ENCODE data around the gene ASPHD2. TPM values are rescaled to one million over a fixed set of nuclear protein-coding genes. Genes with fewer than 3 reads are reported as not detected.

ASPHD2 gene
- total RNA-seq, 2 experiments from 2014 or later, result 11.8 to 12.7 TPM

DNA sequence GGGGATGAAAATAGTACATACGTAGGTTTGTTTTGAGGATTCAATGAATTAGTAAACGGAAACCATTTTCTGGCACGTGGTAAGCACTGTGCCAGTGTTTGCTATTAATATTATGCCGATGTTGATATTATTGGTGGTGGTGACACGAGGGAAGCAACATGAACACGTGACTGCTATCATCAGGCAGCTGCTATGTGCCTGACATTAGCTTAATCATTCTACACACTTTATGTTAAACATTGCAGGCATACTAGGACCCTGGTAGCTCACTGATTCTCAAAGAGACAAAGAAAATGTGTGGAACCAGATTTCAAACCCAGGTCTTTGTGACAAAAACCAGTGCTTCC lies 55.3 kb downstream of the ASPHD2 start:
- Mint-ChIP-seq H3K4me3 (peak overlapping the region; percentile 93), H3K27me3 (no peaks in the 10 kb centered on the region), H3K27ac (peak overlapping the region; percentile 71), H3K4me1 (peaks cover 62% of the 10 kb centered on the region), H3K36me3 (ENCODE audit: low read depth) (peaks cover 39% of the 10 kb centered on the region), H3K9me3 (no peaks in the 10 kb centered on the region)
- DNase-seq, result no peak
- ChIA-PET CTCF (interaction anchor here (0.9 to 3.6 kb wide), 8 partner anchors 11 to 194 kb away, joined by 3 to 32 read pairs (median 8); partner anchors contain the start of gene TFIP11), POLR2A (interaction anchor here (0.9 to 5.7 kb wide), 25 partner anchors 8 to 188 kb away, joined by 3 to 92 read pairs (median 6); partner anchors contain the start of genes MIAT, TFIP11 and TPST2)

DNA sequence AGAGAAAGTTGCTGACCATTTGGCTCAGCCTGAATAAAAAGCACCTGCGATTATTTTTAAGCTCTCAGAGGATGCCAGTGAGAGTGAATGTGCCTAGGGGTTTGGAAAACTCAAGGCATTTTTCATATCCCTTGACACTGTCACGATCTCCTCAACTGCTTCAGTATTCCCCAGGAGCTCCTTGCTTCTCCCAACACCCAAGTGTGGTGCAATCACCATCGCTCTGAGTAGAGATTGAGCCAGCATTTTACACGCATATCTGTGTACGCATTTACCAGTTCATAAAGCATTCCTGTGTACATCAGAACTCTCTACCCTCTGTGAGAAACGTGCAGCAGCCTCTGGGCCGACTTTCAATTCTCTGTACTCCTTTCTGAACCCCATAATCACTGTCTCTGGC lies 56.0 kb downstream of the ASPHD2 start:
- POLR2A ChIA-PET, result interaction anchor here (0.9 to 5.7 kb wide), 16 partner anchors 7 to 188 kb away, joined by 3 to 92 read pairs (median 9); partner anchors contain the start of genes MIAT and TFIP11
- CTCF ChIA-PET, result interaction anchor here (0.9 to 3.2 kb wide), 7 partner anchors 12 to 194 kb away, joined by 3 to 32 read pairs (median 8); partner anchors contain the start of gene TFIP11
- peaks cover 55% of the 10 kb centered on the region for H3K4me1 Mint-ChIP-seq
- peaks cover 41% of the 10 kb centered on the region for H3K36me3 Mint-ChIP-seq (ENCODE audit: low read depth)
- no peaks in the 10 kb centered on the region for H3K9me3 Mint-ChIP-seq
- peak overlapping the region; percentile 58 for H3K27ac Mint-ChIP-seq
- no peak for DNase-seq
- peak overlapping the region; percentile 93 for H3K4me3 Mint-ChIP-seq
- H3K27me3 Mint-ChIP-seq, result no peaks in the 10 kb centered on the region

DNA sequence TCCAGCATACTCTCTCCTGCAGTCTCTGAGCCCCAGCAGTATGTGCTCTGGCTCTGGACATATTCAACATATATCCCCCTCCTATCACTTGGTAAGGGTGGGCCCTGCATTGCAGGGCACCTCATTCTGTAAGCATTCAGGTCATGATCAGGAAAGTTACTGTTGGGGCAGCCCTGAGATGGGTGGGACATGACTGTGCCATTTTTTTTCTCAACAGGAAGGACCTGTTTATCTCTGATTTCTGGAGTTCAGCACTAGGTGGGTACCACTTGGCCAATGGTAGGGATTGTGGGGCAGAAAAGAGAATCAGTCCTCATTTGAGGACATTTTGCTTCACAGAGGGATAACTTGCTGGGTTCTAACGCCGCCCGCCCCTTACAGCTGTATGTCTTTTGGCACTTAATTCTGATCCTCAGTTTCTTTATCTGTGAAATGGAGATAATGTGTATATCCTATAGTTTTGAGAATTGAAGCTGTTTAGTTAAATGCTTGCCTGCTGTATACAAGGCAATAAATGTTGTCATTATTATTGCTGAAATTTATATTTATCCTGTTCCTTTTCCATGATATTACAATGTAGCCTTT lies 56.8 kb downstream of the ASPHD2 start:
- peaks cover 45% of the 10 kb centered on the region for H3K36me3 Mint-ChIP-seq (ENCODE audit: low read depth)
- H3K4me3 Mint-ChIP-seq, result peak overlapping the region; percentile 93

DNA sequence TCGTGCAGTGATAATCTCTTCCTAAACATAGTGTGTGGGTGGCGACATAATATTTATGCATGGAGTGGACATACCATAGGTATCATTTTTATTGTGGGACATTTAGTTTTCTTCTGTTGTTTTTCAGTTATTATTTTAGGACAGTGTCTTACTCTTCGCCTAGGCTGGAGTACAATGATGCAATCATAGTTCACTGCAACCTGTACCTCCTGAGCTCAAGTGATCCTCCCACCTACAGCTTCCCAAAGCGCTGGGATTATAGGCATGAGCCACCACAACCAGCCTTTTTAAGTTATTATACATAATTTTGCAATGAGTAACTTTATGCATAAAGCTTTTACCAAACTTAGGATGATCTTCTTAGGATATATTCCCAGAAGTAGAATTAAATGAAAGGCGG lies 57.3 kb downstream of the ASPHD2 start:
- ChIA-PET CTCF (interaction anchor here (1.0 kb wide), 1 partner anchor 17 kb away, joined by 3 read pairs; no protein-coding TSS in a partner anchor), POLR2A (interaction anchor here (1.2 to 5.7 kb wide), 2 partner anchors 16 to 186 kb away, joined by 3 to 92 read pairs; no protein-coding TSS in a partner anchor)
- Mint-ChIP-seq H3K9me3 (no peaks in the 10 kb centered on the region), H3K27ac (no peak overlapping the region), H3K4me1 (peaks cover 43% of the 10 kb centered on the region), H3K36me3 (ENCODE audit: low read depth) (peaks cover 50% of the 10 kb centered on the region), H3K27me3 (no peaks in the 10 kb centered on the region), H3K4me3 (no peak overlapping the region)
- DNase-seq, result no peak

More for the DNA sequence above, 56.8 kb downstream of the ASPHD2 start:
- peaks cover 48% of the 10 kb centered on the region for H3K4me1 Mint-ChIP-seq
- H3K27ac Mint-ChIP-seq, result peak overlapping the region; percentile 58
- CTCF ChIA-PET, result interaction anchor here (1.0 to 3.2 kb wide), 2 partner anchors 16 to 17 kb away, joined by 3 to 32 read pairs; no protein-coding TSS in a partner anchor
- DNase-seq, result no peak
- H3K9me3 Mint-ChIP-seq, result no peaks in the 10 kb centered on the region
- POLR2A ChIA-PET, result interaction anchor here (1.2 to 5.7 kb wide), 5 partner anchors 12 to 187 kb away, joined by 3 to 92 read pairs (median 28); no protein-coding TSS in a partner anchor
- H3K27me3 Mint-ChIP-seq, result no peaks in the 10 kb centered on the region

DNA sequence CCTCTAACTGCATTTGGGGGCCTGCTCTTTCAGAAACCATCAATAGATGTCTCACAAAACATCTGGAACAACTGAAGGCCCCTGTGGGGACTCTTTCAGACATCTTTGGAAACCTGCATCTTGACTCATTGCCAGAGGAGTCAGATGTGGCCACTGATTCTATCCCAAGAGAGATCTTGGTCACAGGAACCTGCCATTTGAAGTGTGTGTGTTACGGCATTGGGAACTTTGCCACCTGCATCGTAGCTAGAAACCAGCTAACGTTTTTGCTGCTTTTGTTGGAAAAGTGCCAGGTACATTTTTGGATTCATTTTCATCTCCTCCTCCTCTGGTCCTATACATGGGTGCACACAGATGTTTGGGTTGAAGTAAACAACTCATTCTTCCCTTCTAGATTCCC lies 58.9 kb downstream of the ASPHD2 start:
- DNase-seq, result no peak
- ChIA-PET POLR2A (no interaction called here), CTCF (no interaction called here)
- H3K9me3 Mint-ChIP-seq, result no peaks in the 10 kb centered on the region
- H3K4me1 Mint-ChIP-seq, result peaks cover 27% of the 10 kb centered on the region
- peaks cover 51% of the 10 kb centered on the region for H3K36me3 Mint-ChIP-seq (ENCODE audit: low read depth)
- H3K4me3 Mint-ChIP-seq, result no peak overlapping the region
- no peaks in the 10 kb centered on the region for H3K27me3 Mint-ChIP-seq
- no peak overlapping the region for H3K27ac Mint-ChIP-seq

DNA sequence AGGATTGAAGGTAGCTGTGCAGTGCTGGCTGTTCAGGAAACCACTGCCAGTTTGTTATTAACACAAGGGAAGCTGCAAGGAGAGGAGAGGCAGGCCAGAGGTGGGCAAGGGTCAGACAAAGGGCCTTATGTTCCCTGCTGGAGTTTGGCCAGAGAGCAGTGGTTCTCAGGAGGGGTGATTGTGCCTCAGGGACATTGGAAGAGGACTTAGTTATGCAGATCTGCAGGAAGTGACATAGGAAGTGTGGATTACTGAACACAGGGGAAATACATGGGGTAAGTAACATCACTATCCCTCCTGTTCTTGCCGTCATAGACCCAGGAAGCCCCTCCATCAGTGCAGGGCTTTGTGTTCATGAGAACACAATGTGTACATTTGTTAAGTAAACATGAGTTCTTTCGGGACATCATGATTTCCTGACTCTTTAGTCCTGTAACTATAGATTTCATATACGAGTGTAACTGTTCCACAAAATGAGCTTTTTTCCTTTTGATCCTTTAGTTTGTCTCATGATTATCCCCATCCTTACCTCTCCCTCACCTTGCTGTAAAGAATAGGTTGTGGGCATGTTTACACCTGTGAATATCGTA lies 60.5 kb downstream of the ASPHD2 start:
- Mint-ChIP-seq H3K36me3 (ENCODE audit: low read depth) (peaks cover 61% of the 10 kb centered on the region), H3K4me1 (peaks cover 31% of the 10 kb centered on the region), H3K4me3 (no peak overlapping the region), H3K9me3 (no peaks in the 10 kb centered on the region), H3K27ac (peak overlapping the region; percentile 65), H3K27me3 (no peaks in the 10 kb centered on the region)
- no peak for DNase-seq
- CTCF ChIA-PET, result interaction anchor here (1.4 kb wide), 1 partner anchor 14 kb away, joined by 4 read pairs; no protein-coding TSS in a partner anchor
- POLR2A ChIA-PET, result interaction anchor here (0.7 to 1.5 kb wide), 2 partner anchors 14 to 183 kb away, joined by 3 read pairs; no protein-coding TSS in a partner anchor

DNA sequence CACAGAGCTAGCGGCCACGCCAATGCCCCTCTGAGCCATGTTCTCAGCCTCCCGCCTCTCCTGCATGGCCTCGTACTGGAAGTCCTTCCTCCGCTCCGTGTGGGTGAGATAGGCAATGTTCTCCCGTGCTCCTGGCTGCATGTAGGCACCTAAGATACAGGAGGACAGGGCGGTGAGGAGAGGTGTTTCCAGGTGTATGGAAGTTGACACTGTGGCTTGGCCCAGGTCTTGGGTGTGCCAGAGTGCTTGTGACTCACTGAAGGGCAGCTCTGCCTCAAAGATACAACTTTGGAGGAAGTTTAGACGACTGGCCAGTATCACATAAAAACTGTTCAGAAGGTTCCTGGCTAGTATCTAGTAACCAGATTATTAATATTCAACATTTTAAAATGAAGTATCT lies 63.2 kb downstream of the ASPHD2 start:
- Mint-ChIP-seq H3K4me1 (peaks cover 14% of the 10 kb centered on the region), H3K9me3 (no peaks in the 10 kb centered on the region), H3K36me3 (ENCODE audit: low read depth) (peaks cover 78% of the 10 kb centered on the region), H3K27ac (no peak overlapping the region), H3K4me3 (no peak overlapping the region), H3K27me3 (no peaks in the 10 kb centered on the region)
- ChIA-PET CTCF (interaction anchor here (1.2 to 2.2 kb wide), 2 partner anchors 10 to 174 kb away, joined by 6 to 11 read pairs; no protein-coding TSS in a partner anchor), POLR2A (interaction anchor here (1.5 to 2.3 kb wide), 2 partner anchors 8 to 11 kb away, joined by 8 to 10 read pairs; partner anchors contain the start of genes HPS4 and SRRD)
- no peak for DNase-seq

DNA sequence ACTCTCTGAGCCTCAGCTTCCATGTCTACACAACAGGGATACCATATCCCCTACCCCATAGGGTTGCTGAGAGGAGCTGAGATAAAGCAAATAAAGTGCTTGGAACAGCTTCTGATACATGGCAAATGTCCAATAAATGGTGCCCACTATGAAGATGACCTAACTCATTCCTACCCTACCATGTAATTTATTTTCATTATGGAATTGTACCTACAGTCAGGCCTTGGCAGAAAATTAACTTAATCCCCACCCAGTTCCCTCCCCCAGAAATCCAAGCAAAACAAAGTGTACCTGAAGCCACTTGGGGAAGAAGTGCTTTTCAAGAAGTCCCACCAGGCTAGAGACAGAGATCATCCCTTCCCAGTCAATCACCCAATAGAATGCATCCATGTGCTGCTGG lies 65.4 kb downstream of the ASPHD2 start:
- peaks cover 15% of the 10 kb centered on the region for H3K4me1 Mint-ChIP-seq
- no peaks in the 10 kb centered on the region for H3K27me3 Mint-ChIP-seq
- no peak for DNase-seq
- CTCF ChIA-PET, result interaction anchor here (1.1 to 1.3 kb wide), 3 partner anchors 9 to 16 kb away, joined by 3 to 4 read pairs (median 3); no protein-coding TSS in a partner anchor
- H3K36me3 Mint-ChIP-seq (ENCODE audit: low read depth), result peaks cover 73% of the 10 kb centered on the region
- POLR2A ChIA-PET, result interaction anchor here (1.0 to 2.7 kb wide), 3 partner anchors 8 to 177 kb away, joined by 4 to 17 read pairs (median 7); partner anchors contain the start of genes HPS4 and SRRD
- no peak overlapping the region for H3K4me3 Mint-ChIP-seq
- no peak overlapping the region for H3K27ac Mint-ChIP-seq
- H3K9me3 Mint-ChIP-seq, result no peaks in the 10 kb centered on the region

Other genes starting within 250 kb of the ASPHD2 start
- gene HPS4, start 54.5 kb downstream of the ASPHD2 start, total RNA-seq, result 10 to 100 TPM; 37.3 to 37.6 TPM
- 10 to 100 TPM; 17.5 TPM for gene SRRD, start 54.6 kb downstream of the ASPHD2 start, total RNA-seq
- 10 to 100 TPM; 50.8 to 55.5 TPM for gene TFIP11, start 83.2 kb downstream of the ASPHD2 start, total RNA-seq
- gene TPST2, start 160.9 kb downstream of the ASPHD2 start, total RNA-seq, result 10 to 100 TPM; 55.4 to 60.8 TPM
- 1 to 10 TPM in 1 of 2 experiments, under 1 TPM in 1; 0.65 to 1.2 TPM for gene CRYBB1, start 188.8 kb downstream of the ASPHD2 start, total RNA-seq
- gene CRYBA4, start 192.7 kb downstream of the ASPHD2 start, total RNA-seq, result under 1 TPM in 1 of 2 experiments, not detected in 1; 0.48 TPM
- gene MIAT, start 228.3 kb downstream of the ASPHD2 start, total RNA-seq, result 100 to 1,000 TPM; 185 to 186 TPM